Bronchial epithelial cell (primary cell): ENCODE results near the gene PDE6A. TPM values are rescaled to one million over a fixed set of nuclear protein-coding genes. Genes with fewer than 3 reads are reported as not detected.
A peak's percentile ranks its signal among the peaks of the same experiment; 100 is the strongest.

Source experiments
- DNase-seq: peaks from one replicate; pipeline ENCODE4 v3.0.0-alpha.2; 2010; ENCODE audit warnings: low read depth
- FAIRE-seq: peaks from 2 replicates; lab custom pipeline; 2011; peaks lifted over from hg19 to GRCh38; lab: Jason Lieb, UNC
- H3K27me3 ChIP-seq: 2 replicates; pipeline ENCODE4 v1.5.1; 2011; ENCODE audit warnings: low read length; ENCODE audit not compliant: control insufficient read depth, insufficient read depth
- H3K36me3 ChIP-seq: 2 replicates; pipeline ENCODE4 v1.5.1; 2011; ENCODE audit warnings: low read length; ENCODE audit not compliant: control insufficient read depth, insufficient read depth
- H3K4me3 ChIP-seq: 2 replicates; pipeline ENCODE4 v1.5.1; 2011; ENCODE audit warnings: mild to moderate bottlenecking, low read depth, low read length, control low read depth
- total RNA-seq: library from RNA; depleted of rRNA; stranded (reverse); fragments of >200 nt; gene quantifications from 2 replicates; pipeline ENCODE4 v1.2.1, GENCODE V29; 2014
- TF ChIP-seq, protein P1 (sequence below): IDR thresholded peaks from 2 replicates; pipeline ENCODE4 v1.5.1; 2011; ENCODE audit warnings: mild to moderate bottlenecking, moderate library complexity, low read length, control low read depth, inconsistent platforms; ENCODE audit not compliant: insufficient read depth, severe bottlenecking

Gene PDE6A
- total RNA-seq, 1 donor from 2014 or later, result not detected

GRCh38 chr5:149936700-149937091, 7.9 kb downstream of the PDE6A start:
- Histone ChIP-seq H3K27me3 (no peaks in the 10 kb centered on the region), H3K36me3 (no peaks in the 10 kb centered on the region), H3K4me3 (no peak overlapping the region)
- no peak for DNase-seq
- TF ChIP-seq, protein P1, sequence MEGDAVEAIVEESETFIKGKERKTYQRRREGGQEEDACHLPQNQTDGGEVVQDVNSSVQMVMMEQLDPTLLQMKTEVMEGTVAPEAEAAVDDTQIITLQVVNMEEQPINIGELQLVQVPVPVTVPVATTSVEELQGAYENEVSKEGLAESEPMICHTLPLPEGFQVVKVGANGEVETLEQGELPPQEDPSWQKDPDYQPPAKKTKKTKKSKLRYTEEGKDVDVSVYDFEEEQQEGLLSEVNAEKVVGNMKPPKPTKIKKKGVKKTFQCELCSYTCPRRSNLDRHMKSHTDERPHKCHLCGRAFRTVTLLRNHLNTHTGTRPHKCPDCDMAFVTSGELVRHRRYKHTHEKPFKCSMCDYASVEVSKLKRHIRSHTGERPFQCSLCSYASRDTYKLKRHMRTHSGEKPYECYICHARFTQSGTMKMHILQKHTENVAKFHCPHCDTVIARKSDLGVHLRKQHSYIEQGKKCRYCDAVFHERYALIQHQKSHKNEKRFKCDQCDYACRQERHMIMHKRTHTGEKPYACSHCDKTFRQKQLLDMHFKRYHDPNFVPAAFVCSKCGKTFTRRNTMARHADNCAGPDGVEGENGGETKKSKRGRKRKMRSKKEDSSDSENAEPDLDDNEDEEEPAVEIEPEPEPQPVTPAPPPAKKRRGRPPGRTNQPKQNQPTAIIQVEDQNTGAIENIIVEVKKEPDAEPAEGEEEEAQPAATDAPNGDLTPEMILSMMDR, result no peak
- FAIRE-seq, result no peak

- Histone ChIP-seq H3K4me3 (no peak overlapping the region), H3K36me3 (no peaks in the 10 kb centered on the region), H3K27me3 (no peaks in the 10 kb centered on the region)
- TF ChIP-seq, protein P1, result no peak
- no peak for FAIRE-seq
- DNase-seq, result no peak
Observed at GRCh38 chr5:149936044-149936699, 8.4 kb downstream of the PDE6A start.

DNA sequence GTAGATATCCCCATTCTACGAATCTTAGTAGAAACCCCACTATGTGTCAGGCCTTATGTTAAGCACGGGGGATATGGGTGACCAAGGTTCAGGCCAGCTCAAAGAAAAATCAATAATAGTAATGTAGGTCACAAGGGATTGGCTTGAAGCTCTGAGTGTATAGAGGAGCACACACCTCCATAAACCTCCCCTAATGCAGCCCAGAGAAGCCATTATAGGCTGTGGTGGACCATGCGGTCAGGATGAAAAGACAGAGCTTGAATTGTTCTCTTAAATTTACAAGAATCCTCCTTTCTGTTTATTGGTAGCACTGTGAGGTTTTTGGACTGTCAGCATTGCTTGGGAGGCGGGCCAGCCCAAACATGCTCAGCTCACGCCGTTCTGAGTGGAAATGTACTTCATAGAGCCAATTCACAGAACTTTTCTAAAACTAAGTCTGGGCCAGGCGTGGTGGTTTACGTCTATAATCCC, 9.1 kb downstream of the PDE6A start:
- FAIRE-seq (no peak), DNase-seq (peak; percentile 56)
- H3K36me3 ChIP-seq, result no peaks in the 10 kb centered on the region
- TF ChIP-seq, protein P1, result no peak
- H3K4me3 ChIP-seq, result no peak overlapping the region
- no peaks in the 10 kb centered on the region for H3K27me3 ChIP-seq

- no peaks in the 10 kb centered on the region for H3K36me3 ChIP-seq
- peak overlapping the region; percentile 4 for H3K4me3 ChIP-seq
- no peaks in the 10 kb centered on the region for H3K27me3 ChIP-seq
- FAIRE-seq, result no peak
- TF ChIP-seq, protein P1, result peak; percentile 64
- no peak for DNase-seq
Observed at GRCh38 chr5:149932445-149933350, 11.9 kb downstream of the PDE6A start.

GRCh38 chr5:149931992-149932436, 12.6 kb downstream of the PDE6A start:
- no peak for FAIRE-seq
- no peak overlapping the region for H3K4me3 ChIP-seq

More at GRCh38 chr5:149931992-149932436, 12.6 kb downstream of the PDE6A start:
- TF ChIP-seq, protein P1, result no peak
- no peaks in the 10 kb centered on the region for H3K36me3 ChIP-seq
- DNase-seq, result no peak
- H3K27me3 ChIP-seq, result no peaks in the 10 kb centered on the region
